MV-4-11 (cell line): ENCODE measurements around the gene FCER1A.
"Not testable (repeated sequence)": the region's sequence is repeated elsewhere in the genome, so short reads cannot be mapped to it uniquely, and the experiment has no call there.

Experiments used
- DNase-seq: peaks from one replicate; lab custom pipeline; 2025; lab: John Stamatoyannopoulos, UW

The FCER1A gene

DNA sequence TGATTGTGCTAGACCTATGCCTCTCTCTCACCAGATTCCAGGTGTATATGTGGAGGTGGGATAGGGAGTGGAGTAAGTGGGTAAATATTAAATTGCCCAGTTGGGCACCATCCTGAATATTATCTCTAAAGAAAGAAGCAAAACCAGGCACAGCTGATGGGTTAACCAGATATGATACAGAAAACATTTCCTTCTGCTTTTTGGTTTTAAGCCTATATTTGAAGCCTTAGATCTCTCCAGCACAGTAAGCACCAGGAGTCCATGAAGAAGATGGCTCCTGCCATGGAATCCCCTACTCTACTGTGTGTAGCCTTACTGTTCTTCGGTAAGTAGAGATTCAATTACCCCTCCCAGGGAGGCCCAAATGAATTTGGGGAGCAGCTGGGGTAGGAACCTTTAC is at the start of gene FCER1A:
Gene FCER1A (plus strand): TSS at position 242 of the 400 bp plus-strand sequence. CDS start 29 bp downstream, at position 271.
- peak; percentile 68 for DNase-seq

DNA sequence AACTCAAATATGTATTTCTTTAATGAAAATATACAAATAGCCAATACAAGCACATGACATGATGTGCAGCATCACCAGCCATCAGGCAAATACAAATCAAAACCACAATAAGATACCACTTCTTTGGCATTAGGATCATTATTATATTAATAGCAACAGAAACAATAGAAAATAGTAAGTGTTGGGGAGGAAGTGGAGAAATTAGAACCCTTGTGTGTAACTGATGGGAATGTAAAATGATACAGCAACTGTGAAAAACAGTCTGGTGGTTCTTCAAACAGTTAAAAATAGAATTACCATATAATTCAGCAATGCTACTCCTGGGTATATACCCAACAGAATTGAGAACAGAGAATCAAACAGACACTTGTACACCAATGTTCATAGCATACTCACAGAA is 40.8 kb upstream of the FCER1A start:
- DNase-seq: no peak

DNA sequence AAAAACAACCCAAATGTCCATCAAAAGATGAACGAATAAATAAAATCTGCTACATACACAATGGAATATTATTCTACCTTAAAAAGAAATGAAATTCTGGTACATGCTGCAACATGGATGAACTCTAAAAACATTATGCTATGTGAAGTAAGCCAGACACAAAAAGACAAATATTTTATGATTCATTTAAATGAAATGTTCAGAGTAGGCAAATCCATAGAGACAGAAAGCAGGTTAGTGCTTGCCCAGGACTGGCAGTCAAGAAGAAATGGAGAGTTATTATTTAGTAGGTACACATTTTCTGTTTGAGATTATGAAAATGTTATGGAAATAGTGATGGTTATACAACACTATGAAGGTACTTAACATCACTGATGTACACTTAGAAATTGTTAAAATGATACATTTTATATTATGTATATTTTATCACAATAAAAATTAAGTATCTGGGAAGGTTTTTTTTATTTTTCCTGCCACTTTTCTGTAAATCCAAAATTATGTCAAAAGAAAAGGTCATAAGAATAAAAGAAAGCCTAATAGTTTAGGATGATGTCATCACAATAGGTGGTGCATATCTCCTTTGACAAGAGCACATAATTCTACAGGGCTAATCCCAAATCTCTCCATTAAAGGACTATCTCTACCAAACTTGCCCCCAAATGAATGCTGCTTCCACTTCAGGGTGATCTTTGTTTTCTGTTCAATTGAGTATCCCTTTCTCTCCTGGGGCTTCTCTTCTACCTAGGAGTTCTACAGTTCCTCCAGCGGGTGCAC is 40.2 kb upstream of the FCER1A start:
- DNase-seq: no peak

DNA sequence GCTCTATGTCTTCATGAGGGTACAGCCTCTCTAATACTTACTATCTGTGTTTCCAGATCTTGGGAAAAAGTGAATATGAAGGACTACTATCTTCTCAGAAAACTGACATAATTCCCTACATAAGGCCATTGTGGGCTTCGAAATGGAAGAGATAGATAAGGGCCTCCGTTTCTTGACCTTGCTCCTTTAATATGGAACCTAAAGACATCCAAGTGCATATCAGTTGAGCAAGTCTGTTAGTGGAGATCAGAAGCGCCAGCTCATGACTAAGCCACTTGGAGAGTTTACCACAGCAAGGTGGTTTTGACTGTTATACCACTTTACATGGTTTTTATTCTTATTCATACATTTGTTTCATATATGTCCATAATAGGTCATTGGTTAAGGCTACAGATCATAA is 35.3 kb upstream of the FCER1A start:
- peak; percentile 56 for DNase-seq

DNA sequence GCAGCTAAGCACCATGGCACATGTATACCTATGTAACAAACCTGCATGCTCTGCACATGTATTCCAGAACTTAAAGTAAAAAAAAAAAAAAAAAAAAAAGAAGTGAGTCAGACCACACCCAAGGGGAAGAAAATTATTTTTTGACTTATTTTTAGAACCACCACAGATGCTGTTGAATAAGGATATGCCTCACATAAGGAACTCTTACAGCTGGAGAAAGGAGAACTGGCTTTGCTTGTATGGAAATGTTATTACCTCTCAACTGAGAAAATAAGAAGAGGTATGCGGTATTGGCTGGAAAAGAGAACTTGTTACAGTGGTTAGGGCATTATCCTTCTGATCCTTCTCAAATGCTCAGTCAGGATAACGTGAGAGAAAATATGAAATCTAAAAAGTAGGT is 27.5 kb upstream of the FCER1A start:
- peak; percentile 74 for DNase-seq

DNA sequence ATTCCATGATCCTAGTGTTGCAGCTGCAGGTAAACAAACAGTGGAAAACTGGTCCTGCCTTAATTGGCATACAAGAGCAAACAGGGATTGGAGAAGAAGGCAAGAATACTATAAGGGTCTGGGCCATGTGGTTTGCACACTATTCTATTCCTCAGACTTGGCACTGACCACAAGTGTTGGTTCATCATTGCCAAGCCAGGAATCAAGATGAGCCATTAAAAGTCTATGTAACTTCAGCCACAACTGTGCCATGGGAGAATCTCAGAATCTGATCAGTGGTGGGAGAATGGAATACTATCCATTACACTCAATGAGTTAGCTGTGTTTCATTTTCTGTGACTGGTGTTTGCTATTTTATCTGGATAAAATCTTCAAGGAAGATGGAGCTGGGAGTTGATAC is 26.2 kb upstream of the FCER1A start:
- no peak for DNase-seq

DNA sequence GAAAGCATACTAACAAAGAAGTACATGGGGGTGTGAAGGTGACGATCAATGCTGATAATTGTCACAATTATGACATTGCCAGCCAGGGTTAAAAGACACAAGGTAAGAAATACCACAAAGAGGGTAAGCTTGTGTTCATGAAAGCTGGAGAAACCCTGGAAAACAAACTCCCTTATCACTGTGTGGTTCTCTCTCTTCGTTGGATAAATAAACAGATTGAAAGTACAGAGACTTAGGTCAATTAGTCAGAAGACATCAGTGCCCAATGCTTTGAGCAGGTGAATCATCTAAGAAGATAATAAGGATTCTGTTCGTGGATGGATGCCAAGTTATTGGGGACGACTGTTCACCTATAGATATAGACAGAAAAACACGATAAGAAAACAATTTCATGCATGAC is 22.4 kb upstream of the FCER1A start:
- no peak for DNase-seq

DNA sequence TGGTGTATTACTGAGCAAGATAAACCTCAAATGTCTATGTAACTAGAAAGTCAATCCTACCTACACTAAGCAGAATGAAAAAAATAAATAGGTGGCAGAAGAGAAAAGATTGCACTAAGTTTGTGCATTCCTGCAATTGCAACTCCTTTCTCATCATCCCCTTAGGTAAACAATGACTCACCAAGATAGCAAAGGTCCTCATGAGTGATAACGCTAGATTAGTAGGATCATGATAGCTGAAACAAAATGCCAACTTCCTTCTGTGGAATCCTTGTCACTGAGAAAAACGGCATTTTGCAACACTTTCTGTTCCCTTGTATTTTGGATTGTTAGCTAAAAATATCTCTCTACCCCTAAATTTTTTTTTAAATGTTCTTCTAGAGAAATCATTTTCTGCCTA is 20.0 kb upstream of the FCER1A start:
- peak; percentile 83 for DNase-seq

DNA sequence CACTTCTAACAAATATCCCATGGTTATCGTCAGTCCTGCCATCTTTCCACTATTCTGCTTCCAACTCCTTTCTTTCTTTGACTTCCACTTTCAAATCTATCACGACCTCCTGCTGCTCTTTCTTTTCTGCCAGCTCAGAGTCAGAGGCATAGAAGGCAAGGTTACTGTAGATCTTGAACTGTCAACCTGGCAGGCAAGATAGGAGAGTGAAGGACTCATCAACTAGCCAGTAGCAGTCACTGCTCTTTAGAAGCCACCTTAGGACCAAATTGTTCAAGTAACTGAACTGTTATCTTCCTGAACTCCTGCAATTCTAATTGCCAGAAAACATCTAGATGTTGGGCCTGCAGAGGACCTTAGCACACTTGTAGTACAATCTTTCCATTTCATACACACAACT is 13.1 kb upstream of the FCER1A start:
- DNase-seq: no peak

DNA sequence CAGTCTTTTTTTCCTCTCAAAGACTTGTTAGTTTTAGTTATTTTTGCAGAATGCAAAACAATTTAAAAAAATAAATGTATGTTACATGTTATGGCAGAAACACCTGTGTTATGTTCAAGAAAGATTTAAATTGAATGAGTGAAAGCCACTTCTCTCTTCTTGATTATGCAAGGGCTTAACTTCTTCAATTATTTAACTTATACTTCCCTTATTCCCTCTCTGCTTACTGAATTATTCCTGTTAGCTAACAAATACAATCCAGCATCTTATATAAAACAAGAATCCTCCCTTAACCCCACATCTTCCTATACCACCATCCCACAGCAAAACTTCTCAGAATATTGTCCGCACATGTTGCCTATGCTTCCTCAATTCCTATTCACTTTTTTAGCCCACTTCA is 10.7 kb upstream of the FCER1A start:
- peak; percentile 56 for DNase-seq

DNA sequence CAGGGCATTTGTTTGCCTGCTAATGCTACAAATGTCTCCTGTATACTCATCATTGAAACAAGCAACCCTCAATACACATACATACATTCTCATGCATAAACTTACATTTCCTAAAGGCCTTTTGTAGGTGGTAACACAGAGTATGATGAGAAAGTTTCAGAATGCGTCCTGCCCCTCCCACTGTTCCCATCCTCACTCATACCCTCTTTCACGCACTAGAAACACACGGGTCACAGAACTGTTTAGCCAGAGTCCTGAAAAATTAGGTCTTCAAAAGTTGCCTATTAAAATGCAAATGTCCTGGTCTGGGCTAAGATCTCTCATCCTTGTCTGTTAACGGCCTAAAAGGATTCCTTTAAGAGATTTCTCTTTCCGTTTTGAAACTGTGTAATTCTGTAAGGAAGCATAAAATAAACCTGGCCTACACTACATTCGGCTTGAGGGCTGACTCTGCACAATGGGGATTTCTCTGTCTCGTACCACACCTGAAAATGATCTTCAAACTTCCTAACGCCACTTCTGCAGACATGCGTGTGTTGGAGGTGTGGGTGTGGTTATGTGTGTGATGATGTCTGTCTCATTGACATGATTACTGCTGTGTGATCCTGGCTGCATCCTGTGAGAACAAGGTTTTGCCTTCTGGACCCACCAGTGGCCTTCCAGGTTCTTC is 5.3 kb upstream of the FCER1A start:
- no peak for DNase-seq

DNA sequence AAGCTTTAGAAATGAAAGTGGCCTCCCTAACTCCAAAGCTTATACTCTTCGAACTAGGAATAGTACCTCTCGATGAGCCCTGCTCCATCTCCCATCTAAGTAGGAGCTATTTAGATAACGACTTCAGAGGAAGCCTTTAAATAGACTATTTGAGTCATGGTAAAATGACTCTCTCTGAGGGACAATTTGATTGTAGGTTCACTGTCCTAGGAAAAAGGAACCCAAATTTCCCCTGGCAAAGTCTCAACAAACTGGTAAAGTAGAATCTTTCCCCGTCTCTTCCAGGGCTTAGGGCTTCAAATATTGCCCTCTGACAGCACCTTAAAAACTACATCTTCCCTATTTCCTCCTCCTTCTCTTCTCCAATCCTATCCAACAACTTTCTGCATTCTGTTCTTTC is 2.0 kb upstream of the FCER1A start:
- peak; percentile 31 for DNase-seq

DNA sequence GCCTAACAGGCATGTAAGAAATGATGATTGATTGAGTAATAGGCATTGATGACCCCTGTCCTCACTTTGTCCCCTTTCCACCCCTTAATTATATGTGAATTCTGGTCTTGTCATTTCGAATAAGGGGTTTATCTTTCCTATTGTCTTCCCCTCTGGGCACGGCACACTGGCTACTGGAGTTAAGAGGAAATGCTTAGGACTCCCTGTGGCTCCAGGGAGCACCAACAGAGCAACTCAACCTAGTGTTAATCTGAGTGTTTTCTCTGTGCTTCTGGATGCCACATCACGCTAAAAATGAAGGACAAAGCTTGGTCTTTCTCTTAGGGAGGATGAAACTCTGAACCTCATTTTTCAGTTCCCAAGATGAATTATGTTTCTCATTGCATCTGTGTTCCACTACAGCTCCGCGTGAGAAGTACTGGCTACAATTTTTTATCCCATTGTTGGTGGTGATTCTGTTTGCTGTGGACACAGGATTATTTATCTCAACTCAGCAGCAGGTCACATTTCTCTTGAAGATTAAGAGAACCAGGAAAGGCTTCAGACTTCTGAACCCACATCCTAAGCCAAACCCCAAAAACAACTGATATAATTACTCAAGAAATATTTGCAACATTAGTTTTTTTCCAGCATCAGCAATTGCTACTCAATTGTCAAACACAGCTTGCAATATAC is 5.3 kb downstream of the FCER1A start:
- no peak for DNase-seq

DNA sequence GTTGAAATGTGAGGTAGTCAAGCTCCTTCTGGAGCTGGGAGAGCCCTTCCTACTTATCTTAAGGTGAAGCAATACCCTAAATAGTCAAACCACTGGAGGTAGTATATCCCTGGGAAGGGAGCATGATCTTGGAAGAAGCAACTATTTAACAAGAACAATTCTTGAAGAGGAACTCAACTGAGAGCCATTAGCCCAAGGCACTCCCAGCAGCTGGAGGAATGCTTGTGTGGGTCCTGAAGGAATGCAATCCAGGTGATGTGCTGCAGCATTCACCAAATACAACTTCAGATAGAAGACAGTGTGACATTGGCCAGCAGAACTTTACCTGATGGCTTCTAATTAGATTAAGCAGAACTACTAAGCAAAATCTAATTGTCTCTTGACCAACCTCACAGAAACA is 9.5 kb downstream of the FCER1A start:
- DNase-seq: no peak

DNA sequence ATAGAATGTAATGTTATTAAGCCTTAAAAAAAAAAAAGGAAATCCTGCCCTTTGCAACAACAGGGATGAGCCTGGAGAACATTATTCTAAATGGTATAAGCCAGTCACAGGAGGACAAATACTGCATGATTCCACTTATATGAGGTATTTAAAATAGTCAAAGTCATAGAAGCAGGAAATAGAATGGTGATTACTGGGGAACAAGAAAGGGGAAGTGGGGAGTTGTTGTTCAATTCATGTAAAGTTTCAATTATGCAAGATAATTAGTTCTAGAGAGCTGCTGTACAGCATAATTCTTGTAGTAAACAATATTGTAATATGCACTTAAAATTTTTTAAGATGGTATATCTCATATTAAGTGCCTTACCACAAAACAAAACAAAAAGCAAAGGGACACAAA is 13.2 kb downstream of the FCER1A start:
- peak; percentile 82 for DNase-seq

DNA sequence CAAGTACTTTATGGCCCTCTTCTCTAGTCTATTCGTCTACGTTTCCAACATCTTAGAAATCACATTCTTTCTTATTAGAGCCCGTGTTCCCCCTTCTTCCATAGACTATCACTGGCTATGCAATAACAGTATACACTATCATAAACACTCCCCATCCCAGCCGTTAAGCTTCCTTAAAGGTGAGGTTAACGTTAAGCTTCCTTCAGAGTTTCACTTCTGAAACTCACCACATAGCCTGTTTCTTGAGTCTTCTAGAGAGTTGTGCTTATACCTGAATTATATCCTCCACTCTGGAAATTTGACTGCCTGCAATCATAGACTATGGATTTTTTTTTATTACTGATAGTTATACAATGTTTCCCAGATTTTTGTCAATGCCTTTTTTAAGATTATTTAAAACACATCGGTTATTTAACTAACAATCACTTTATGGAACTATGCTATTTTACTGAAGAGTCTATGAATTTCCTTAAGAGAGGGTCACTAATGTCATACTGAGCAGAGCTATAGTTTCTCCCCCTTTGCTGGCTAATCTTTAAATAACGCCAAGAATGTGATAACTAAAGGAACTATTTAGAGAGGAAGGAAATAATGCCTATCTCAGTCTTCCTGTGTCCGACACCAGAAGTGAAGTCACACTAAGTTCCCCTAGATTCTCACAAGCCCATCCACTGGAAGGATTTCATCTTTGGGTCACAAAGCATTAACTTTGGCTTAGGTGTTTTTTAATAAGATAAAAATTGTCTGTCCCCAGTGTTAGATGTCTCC is 16.8 kb downstream of the FCER1A start:
- DNase-seq: peak; percentile 6

DNA sequence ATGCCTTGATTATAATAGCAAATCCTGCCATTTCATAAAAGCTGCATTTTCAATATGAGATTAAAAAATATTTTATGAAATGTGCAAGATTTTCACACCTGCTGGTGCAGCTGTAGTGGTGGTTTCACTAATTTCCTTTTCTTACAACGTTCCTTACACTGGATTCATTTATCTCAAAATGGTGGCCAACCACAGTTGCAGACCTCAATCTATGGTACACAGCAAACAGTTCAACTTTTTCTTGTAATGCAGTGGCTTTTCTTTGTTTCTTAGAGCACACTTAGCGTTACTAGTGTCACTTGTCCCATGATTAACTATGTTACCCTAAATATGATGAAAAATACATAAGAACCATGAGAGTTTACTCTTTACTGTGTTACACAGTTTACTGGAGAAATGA is 32.7 kb downstream of the FCER1A start:
- no peak for DNase-seq

DNA sequence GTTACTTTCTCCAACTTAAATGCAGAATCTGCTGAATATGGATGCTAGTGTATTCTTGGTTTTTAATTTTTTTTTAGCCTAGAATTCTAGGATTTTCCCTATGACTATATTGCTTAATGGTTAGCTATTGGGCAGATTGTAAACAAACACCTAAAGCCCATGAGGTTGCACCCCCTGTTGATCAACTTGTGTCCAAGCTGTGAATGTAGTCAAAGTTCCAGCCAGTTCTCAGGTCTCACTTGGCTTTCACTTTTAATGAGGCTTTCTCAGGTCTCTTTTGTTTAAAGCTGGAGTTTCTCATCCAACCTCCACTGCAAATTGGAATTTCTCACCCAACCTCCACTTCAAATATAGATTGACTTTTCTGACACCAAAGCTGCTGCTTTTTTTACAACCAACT is 35.9 kb downstream of the FCER1A start:
- DNase-seq: no peak

DNA sequence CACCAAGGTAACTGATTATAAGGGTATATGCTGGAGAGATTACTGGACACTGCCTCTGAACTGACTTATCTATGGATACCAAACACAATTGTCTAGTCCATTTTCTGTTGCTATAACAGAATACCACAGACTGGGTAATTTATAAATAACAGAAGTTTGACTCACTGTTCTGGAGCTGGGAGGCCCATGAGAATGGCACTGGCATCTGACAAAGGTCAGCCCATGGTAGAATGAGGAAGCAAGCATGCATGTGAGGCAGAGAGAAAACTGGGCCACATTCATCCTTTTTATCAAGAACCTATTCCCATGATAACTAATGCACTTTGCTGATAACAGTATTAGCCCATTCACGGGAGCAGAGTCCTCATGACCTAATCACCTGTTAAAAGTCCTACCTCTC is 37.4 kb downstream of the FCER1A start:
- peak; percentile 77 for DNase-seq

DNA sequence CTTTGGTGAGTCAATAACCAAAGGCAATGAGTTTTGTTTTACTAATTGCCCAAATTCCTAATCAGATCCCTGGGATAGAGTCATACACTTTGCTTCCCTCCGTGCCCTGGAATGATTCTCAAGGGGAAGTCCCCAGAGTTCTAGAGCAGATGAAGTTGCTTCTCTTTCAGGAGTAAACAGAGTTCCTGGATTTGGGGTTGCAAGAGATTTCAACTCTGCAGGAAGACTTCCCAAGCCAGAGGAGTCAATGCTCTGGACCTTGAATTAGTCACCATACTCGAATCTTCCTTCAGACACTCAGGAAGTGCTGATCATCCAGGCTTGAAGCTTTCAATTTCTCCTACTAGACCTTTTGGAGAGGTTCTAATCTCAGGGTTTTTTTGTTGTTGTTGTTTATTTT is 39.6 kb downstream of the FCER1A start:
- DNase-seq: no peak

DNA sequence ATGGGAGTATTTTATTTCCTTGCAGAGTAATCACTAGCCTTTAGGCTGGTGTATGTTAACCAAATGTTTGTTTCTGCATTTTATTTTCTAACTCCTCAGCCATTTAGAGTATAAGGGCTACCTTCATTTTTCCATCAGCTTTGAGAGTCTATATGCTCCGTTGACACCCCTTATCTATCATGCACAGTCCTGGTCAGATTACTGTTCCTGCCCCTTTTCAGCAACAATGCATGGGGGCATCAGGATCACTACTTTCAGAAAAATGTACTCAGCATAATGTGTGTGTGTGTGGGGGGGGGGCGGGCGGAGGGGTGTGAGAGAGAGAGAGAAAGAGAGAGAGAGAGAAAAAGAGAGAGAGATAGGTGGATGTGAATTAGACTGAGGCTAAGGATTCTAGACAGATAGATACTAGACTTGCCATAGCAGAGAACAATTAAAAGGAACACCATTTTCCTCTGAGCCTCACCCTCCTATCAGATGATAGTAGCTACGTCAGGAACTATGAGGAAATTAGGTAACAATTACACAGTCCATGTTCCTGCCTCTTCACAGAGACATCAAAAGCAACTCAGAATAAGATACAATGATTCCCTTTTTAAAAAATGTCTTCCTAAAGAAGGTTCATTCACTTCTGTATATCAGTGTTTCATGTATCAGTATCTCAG is 40.8 kb downstream of the FCER1A start:
- DNase-seq: no peak

DNA sequence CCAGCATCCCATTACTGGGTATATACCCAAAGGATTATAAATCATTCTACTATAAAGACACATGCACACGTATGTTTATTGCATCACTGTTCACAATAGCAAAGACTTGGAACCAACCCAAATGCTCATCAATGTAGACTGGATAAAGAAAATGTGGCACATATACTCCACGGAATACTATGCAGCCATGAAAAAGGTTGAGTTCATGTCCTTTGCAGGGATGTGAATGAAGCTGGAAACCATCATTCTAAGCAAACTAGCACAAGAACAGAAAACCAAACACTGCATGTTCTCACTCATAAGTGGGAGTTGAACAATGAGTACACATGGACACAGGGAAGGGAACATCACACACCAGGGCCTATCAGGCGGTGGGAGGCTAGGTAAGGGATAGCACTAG is 47.2 kb downstream of the FCER1A start:
- not testable (repeated sequence) for DNase-seq
